OCI-LY3 (cell line): Measurements from ENCODE around the gene COMMD2.

Source experiments
- H2AFZ ChIP-seq: fragments of 200-600, 300-600 bp; shearing (Covaris generic); 2 replicates; pipeline ENCODE4 v1.6.0; 2014; ENCODE audit warnings: antibody characterized with exemption, low read depth, low read length
- H3K27ac ChIP-seq: fragments of 200-600, 300-600 bp; sonication (generic); 2 replicates; pipeline ENCODE4 v1.5.1; 2014; ENCODE audit warnings: mild to moderate bottlenecking, low read length, moderate library complexity, mixed read lengths
- H3K27me3 ChIP-seq: fragments of 200-600, 300-600 bp; sonication (generic); 2 replicates; pipeline ENCODE4 v1.6.1; 2014; ENCODE audit warnings: low read depth, low read length, mixed read lengths
- H3K36me3 ChIP-seq: fragments of 200-600, 300-600 bp; sonication (generic); replicated peaks from 2 replicates; pipeline ENCODE3; 2014; ENCODE audit warnings: low read depth, low read length, mixed read lengths
- H3K4me1 ChIP-seq: fragments of 300-600, 200-600 bp; sonication (generic); 2 replicates; pipeline ENCODE4 v1.6.1; 2014; ENCODE audit warnings: low read length, mixed read lengths
- H3K4me2 ChIP-seq: fragments of 200-600, 300-600 bp; sonication (generic); 2 replicates; pipeline ENCODE4 v1.6.1; 2014; ENCODE audit warnings: low read length, mixed read lengths
- H3K4me3 ChIP-seq: fragments of 300-600, 200-600 bp; sonication (generic); 2 replicates; pipeline ENCODE4 v1.5.1; 2014; ENCODE audit warnings: antibody characterized with exemption, mild to moderate bottlenecking, low read length, moderate library complexity
- H3K79me2 ChIP-seq: fragments of 300-600, 200-600 bp; shearing (Covaris generic); 2 replicates; pipeline ENCODE4 v1.6.1; 2014; ENCODE audit warnings: mild to moderate bottlenecking, low read length, mixed read lengths
- H3K9ac ChIP-seq: fragments of 300-600, 200-600 bp; shearing (Covaris generic); 2 replicates; pipeline ENCODE4 v1.6.0; 2014; ENCODE audit warnings: mild to moderate bottlenecking, low read length, moderate library complexity
- H3K9me3 ChIP-seq: fragments of 200-600, 300-600 bp; shearing (Covaris generic); 2 replicates; pipeline ENCODE4 v1.6.1; 2014; ENCODE audit warnings: low read length, mixed read lengths; ENCODE audit not compliant: insufficient read depth
- H4K20me1 ChIP-seq: fragments of 200-600, 300-600 bp; sonication (generic); 2 replicates; pipeline ENCODE4 v1.6.1; 2016; ENCODE audit warnings: low read length, mixed read lengths; ENCODE audit not compliant: insufficient read depth
- CTCF ChIP-seq: fragments of 200-600, 300-600 bp; sonication (generic); IDR thresholded peaks from 2 replicates; pipeline ENCODE4 v1.5.1; 2014; ENCODE audit warnings: antibody characterized with exemption, low read length, low read depth
- EZH2phosphoT487 ChIP-seq: fragments of 200-600 bp; shearing (Covaris generic); IDR thresholded peaks from 2 replicates; pipeline ENCODE4 v1.6.1; 2018; ENCODE audit warnings: antibody characterized with exemption, mixed run types, low read depth

Gene COMMD2

GRCh38 chr3:149770246-149770645, 18.0 kb upstream of the COMMD2 start:
- Histone ChIP-seq H3K4me2 (no peak overlapping the region), H3K27ac (no peak overlapping the region), H4K20me1 (no peaks in the 10 kb centered on the region), H3K9me3 (no peaks in the 10 kb centered on the region), H3K9ac (no peak overlapping the region), H3K27me3 (peaks cover 16% of the 10 kb centered on the region), H3K4me1 (no peaks in the 10 kb centered on the region), H3K4me3 (no peak overlapping the region), H2AFZ (no peak overlapping the region), H3K36me3 (no peaks in the 10 kb centered on the region), H3K79me2 (no peaks in the 10 kb centered on the region)
- TF ChIP-seq CTCF (no peak), EZH2phosphoT487 (no peak)

GRCh38 chr3:149768704-149769103, 16.4 kb upstream of the COMMD2 start:
- Histone ChIP-seq H3K9me3 (no peaks in the 10 kb centered on the region), H3K27me3 (peaks cover 28% of the 10 kb centered on the region), H3K27ac (no peak overlapping the region), H4K20me1 (no peaks in the 10 kb centered on the region), H3K4me3 (no peak overlapping the region), H3K4me2 (no peak overlapping the region), H3K79me2 (no peaks in the 10 kb centered on the region), H3K36me3 (no peaks in the 10 kb centered on the region), H3K9ac (no peak overlapping the region), H2AFZ (no peak overlapping the region), H3K4me1 (no peaks in the 10 kb centered on the region)
- no peak for TF ChIP-seq CTCF
- TF ChIP-seq EZH2phosphoT487 = no peak

- Histone ChIP-seq H3K27ac (no peak overlapping the region), H3K27me3 (peaks cover 37% of the 10 kb centered on the region), H3K4me2 (no peak overlapping the region), H3K9ac (no peak overlapping the region), H3K79me2 (no peaks in the 10 kb centered on the region), H3K4me1 (no peaks in the 10 kb centered on the region), H3K4me3 (no peak overlapping the region), H2AFZ (no peak overlapping the region), H3K36me3 (no peaks in the 10 kb centered on the region), H4K20me1 (no peaks in the 10 kb centered on the region), H3K9me3 (no peaks in the 10 kb centered on the region)
- no peak for TF ChIP-seq CTCF
Measured at GRCh38 chr3:149767720-149768119, 15.4 kb upstream of the COMMD2 start.

- H3K36me3 ChIP-seq = no peaks in the 10 kb centered on the region
Measured at GRCh38 chr3:149765762-149766334, 13.6 kb upstream of the COMMD2 start.

More at GRCh38 chr3:149765762-149766334, 13.6 kb upstream of the COMMD2 start:
- TF ChIP-seq CTCF (peak; percentile 67), EZH2phosphoT487 (no peak)
- Histone ChIP-seq H3K79me2 (no peaks in the 10 kb centered on the region), H3K4me3 (no peak overlapping the region), H3K4me1 (no peaks in the 10 kb centered on the region), H3K9ac (no peak overlapping the region), H3K9me3 (no peaks in the 10 kb centered on the region), H4K20me1 (no peaks in the 10 kb centered on the region), H2AFZ (no peak overlapping the region), H3K27me3 (peaks cover 47% of the 10 kb centered on the region), H3K4me2 (no peak overlapping the region), H3K27ac (no peak overlapping the region)
